ENCODE measurements around the gene VTCN1.

DNA sequence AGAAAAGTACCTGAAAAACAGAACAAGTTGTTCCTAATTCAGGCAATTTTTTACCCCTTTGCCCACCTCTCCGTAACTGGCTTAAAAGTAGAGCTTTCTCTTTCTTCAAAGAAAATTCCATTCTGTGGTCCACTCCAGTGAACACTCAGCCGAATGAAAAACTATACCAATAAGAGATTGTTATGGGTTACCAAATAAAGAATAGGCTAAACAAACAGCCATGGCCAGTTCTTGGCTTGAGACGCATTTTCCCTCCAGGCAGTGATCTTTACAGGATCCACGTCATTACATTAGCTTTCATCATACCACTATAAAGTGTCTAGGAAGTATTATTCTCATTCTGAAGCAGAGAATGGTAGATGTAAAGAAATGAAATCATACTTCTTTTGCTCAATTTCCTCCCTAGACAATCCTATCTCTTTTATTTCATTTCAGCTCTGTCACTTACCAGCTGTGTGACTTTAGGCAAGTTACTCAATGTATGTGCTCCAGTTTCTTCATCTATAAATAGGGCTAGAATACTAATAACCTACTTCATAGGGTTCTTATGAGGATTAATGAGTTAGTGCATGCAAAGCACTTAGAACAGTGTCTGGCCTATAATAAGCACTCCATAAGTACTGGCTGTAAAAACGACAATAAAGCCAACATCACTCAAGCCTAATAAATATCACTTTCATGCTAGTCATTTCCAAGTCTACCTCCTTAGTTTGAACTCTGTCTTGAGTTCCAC, 62.7 kb downstream of the VTCN1 start:
- TF ChIP-seq, protein P1, sequence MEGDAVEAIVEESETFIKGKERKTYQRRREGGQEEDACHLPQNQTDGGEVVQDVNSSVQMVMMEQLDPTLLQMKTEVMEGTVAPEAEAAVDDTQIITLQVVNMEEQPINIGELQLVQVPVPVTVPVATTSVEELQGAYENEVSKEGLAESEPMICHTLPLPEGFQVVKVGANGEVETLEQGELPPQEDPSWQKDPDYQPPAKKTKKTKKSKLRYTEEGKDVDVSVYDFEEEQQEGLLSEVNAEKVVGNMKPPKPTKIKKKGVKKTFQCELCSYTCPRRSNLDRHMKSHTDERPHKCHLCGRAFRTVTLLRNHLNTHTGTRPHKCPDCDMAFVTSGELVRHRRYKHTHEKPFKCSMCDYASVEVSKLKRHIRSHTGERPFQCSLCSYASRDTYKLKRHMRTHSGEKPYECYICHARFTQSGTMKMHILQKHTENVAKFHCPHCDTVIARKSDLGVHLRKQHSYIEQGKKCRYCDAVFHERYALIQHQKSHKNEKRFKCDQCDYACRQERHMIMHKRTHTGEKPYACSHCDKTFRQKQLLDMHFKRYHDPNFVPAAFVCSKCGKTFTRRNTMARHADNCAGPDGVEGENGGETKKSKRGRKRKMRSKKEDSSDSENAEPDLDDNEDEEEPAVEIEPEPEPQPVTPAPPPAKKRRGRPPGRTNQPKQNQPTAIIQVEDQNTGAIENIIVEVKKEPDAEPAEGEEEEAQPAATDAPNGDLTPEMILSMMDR (IDR thresholded peaks at IDR 0.05), result no peak
- TF ChIP-seq EP300 (IDR thresholded peaks at IDR 0.05), result no peak
- TF ChIP-seq POLR2A (IDR thresholded peaks at IDR 0.05), result no peak

All from suprapubic skin (tissue), 3 donors.